Superior temporal gyrus (tissue), 1 donor: ENCODE measurements around the gene TLCD1.

ENCODE experiments used
- DNase-seq: peaks from one replicate; pipeline ENCODE4 v3.0.0-alpha.2; 2016; ENCODE audit errors: extremely low spot score

The TLCD1 gene

GRCh38 chr17:28686296-28686695 is 39.7 kb downstream of the TLCD1 start:
- no peak for DNase-seq

- no peak for DNase-seq
Observed at GRCh38 chr17:28685366-28685765, 40.7 kb downstream of the TLCD1 start.

GRCh38 chr17:28684963-28685362 is 41.1 kb downstream of the TLCD1 start:
- DNase-seq: peak; percentile 94

- DNase-seq: no peak
Observed at GRCh38 chr17:28682655-28683054, 43.4 kb downstream of the TLCD1 start.

- DNase-seq: no peak
Observed at GRCh38 chr17:28675980-28676379, 50.1 kb downstream of the TLCD1 start.

- no peak for DNase-seq
Observed at GRCh38 chr17:28675490-28675889, 50.5 kb downstream of the TLCD1 start.
